ENCODE results near the gene JOSD1. TPM values are rescaled to one million over a fixed set of nuclear protein-coding genes. Genes with fewer than 3 reads are reported as not detected.

JOSD1 gene
- total and polyA plus RNA-seq, 7 experiments from 2014 or later = 7.4 to 175 (median 65.7) TPM

GRCh38 chr22:38720350-38720749 is 19.6 kb upstream of the JOSD1 start:
- H3K9me3 Mint-ChIP-seq = peaks cover 0 to 2% (median 0%) of the 10 kb centered on the region in 11 donors
- POLR2A ChIA-PET = interaction anchor here (0.6 kb wide), 2 partner anchors 15 to 60 kb away, joined by 3 read pairs; no protein-coding TSS in a partner anchor
- ATAC-seq = no peak
- intact Hi-C loops (cut with micrococcal nuclease) = no loop called here
- Histone ChIP-seq H3K4me1 (ENCODE audit: control insufficient read depth in 2 of 2, insufficient read depth in 2 of 2, low read length in 2 of 2) (no peaks in the 10 kb centered on the region), H3K4me3 (ENCODE audit: low read length) (no peak overlapping the region), H3K36me3 (ENCODE audit: control insufficient read depth in 2 of 3, insufficient read depth in 3 of 3, low read length in 3 of 3) (peaks cover 9 to 85% (median 18%) of the 10 kb centered on the region in 3 experiments), H3K27ac (ENCODE audit: low read depth, low read length) (no peak overlapping the region), H3K27me3 (ENCODE audit: control insufficient read depth in 2 of 2, insufficient read depth in 2 of 2, low read length in 2 of 2) (no peaks in the 10 kb centered on the region), H3K9me3 (ENCODE audit: control insufficient read depth in 2 of 3, low read length in 3 of 3) (no peaks in the 10 kb centered on the region)
- DNase-seq = no peak
- no peak overlapping the region for H3K27ac Mint-ChIP-seq
- H3K4me3 Mint-ChIP-seq = no peak overlapping the region
- CTCF ChIA-PET = interaction anchor here (0.6 kb wide), 1 partner anchor 667 kb away, joined by 3 read pairs; no protein-coding TSS in a partner anchor
- H3K36me3 Mint-ChIP-seq = peaks cover 17 to 46% (median 23%) of the 10 kb centered on the region in 5 donors
- H3K27me3 Mint-ChIP-seq = no peaks in the 10 kb centered on the region
- peaks cover 8 to 31% (median 13%) of the 10 kb centered on the region in 7 donors for H3K4me1 Mint-ChIP-seq

GRCh38 chr22:38719196-38719595 is 18.5 kb upstream of the JOSD1 start:
- POLR2A ChIA-PET = no interaction called here

DNA sequence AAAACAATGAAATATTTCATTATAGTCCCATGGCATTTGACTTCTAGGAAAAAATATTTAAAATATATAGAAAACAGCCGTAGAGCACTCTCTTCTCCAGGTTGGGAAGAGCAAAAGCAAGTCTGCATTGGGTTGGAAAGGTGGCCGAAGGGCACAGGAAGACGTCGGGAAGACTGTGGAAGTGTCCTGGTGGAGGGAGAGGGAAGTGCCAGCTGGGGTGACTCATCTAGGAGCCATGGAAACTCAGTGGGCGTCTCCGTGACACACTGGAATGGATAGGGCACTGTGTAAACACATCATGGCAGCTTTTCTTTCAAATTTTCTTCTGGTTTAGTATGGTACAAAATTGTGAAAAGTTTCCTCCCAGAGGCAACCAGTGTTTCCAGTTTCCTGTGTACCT is 17.7 kb upstream of the JOSD1 start:
- no peaks in the 10 kb centered on the region for H3K27me3 ChIP-seq (ENCODE audit: control insufficient read depth in 2 of 2, insufficient read depth in 2 of 2, low read length in 2 of 2)
- H3K27ac Mint-ChIP-seq = peak overlapping the region in 4 of 9 donors; percentile 1 to 41 (median 27)
- H3K4me3 ChIP-seq (ENCODE audit: low read length) = no peak overlapping the region
- no peak overlapping the region for H3K4me3 Mint-ChIP-seq
- peaks cover 10 to 33% (median 16%) of the 10 kb centered on the region in 5 donors for H3K36me3 Mint-ChIP-seq
- H3K9me3 ChIP-seq (ENCODE audit: control insufficient read depth in 2 of 3, low read length in 3 of 3) = no peaks in the 10 kb centered on the region
- CTCF ChIA-PET = no interaction called here
- H3K9me3 Mint-ChIP-seq = peaks cover 0 to 2% (median 0%) of the 10 kb centered on the region in 11 donors
- intact Hi-C loops (cut with micrococcal nuclease) = no loop called here
- H3K4me1 ChIP-seq (ENCODE audit: control insufficient read depth in 2 of 2, insufficient read depth in 2 of 2, low read length in 2 of 2) = peaks cover 0 to 5% of the 10 kb centered on the region in 2 donors
- DNase-seq (no peak), ATAC-seq (peak; percentile 21)
- POLR2A ChIA-PET = interaction anchor here (1.1 to 1.5 kb wide), 2 partner anchors 11 to 14 kb away, joined by 3 to 4 read pairs; no protein-coding TSS in a partner anchor
- peaks cover 19 to 40% (median 25%) of the 10 kb centered on the region in 7 donors for H3K4me1 Mint-ChIP-seq
- no peak overlapping the region for H3K27ac ChIP-seq (ENCODE audit: low read depth, low read length)
- no peaks in the 10 kb centered on the region for H3K27me3 Mint-ChIP-seq
- peaks cover 9 to 70% (median 11%) of the 10 kb centered on the region in 3 experiments for H3K36me3 ChIP-seq (ENCODE audit: control insufficient read depth in 2 of 3, insufficient read depth in 3 of 3, low read length in 3 of 3)

More at GRCh38 chr22:38719196-38719595, 18.5 kb upstream of the JOSD1 start:
- Histone ChIP-seq H3K4me3 (ENCODE audit: low read length) (no peak overlapping the region), H3K36me3 (ENCODE audit: control insufficient read depth in 2 of 3, insufficient read depth in 3 of 3, low read length in 3 of 3) (peaks cover 9 to 78% (median 13%) of the 10 kb centered on the region in 3 experiments), H3K27ac (ENCODE audit: low read depth, low read length) (no peak overlapping the region), H3K27me3 (ENCODE audit: control insufficient read depth in 2 of 2, insufficient read depth in 2 of 2, low read length in 2 of 2) (no peaks in the 10 kb centered on the region), H3K9me3 (ENCODE audit: control insufficient read depth in 2 of 3, low read length in 3 of 3) (no peaks in the 10 kb centered on the region), H3K4me1 (ENCODE audit: control insufficient read depth in 2 of 2, insufficient read depth in 2 of 2, low read length in 2 of 2) (no peaks in the 10 kb centered on the region)
- no peak overlapping the region for H3K4me3 Mint-ChIP-seq
- H3K36me3 Mint-ChIP-seq = peaks cover 10 to 38% (median 16%) of the 10 kb centered on the region in 5 donors
- ATAC-seq (no peak), DNase-seq (no peak)
- peaks cover 12 to 32% (median 17%) of the 10 kb centered on the region in 7 donors for H3K4me1 Mint-ChIP-seq
- no peaks in the 10 kb centered on the region for H3K27me3 Mint-ChIP-seq
- no peak overlapping the region for H3K27ac Mint-ChIP-seq
- H3K9me3 Mint-ChIP-seq = peaks cover 0 to 2% (median 0%) of the 10 kb centered on the region in 11 donors
- CTCF ChIA-PET = no interaction called here
- intact Hi-C loops (cut with micrococcal nuclease) = no loop called here

DNA sequence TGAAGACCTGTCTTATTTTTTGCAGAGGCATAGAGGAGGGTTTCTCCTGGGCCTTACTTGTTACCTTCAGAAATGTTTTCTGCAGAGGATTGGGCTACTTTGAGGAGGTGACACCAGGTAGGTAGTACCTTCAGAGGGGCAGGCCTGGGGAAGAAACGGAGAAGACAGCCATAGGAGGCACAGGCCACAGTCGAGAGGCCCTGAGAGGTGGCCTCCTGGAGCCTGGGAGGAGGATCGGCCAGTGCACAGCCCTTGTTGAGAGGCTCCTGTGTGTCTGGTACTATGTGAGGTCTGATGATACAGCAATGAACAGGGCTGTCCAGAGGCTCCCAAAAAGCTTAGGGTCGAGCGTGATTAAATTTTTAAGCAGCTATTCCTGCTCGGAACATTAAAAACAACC is 16.5 kb upstream of the JOSD1 start:
- peaks cover 5% of the 10 kb centered on the region in 2 donors for H3K4me1 ChIP-seq (ENCODE audit: control insufficient read depth in 2 of 2, insufficient read depth in 2 of 2, low read length in 2 of 2)
- H3K27ac ChIP-seq (ENCODE audit: low read depth, low read length) = no peak overlapping the region
- H3K9me3 ChIP-seq (ENCODE audit: control insufficient read depth in 2 of 3, low read length in 3 of 3) = no peaks in the 10 kb centered on the region
- Mint-ChIP-seq H3K27me3 (no peaks in the 10 kb centered on the region), H3K36me3 (peaks cover 11 to 32% (median 13%) of the 10 kb centered on the region in 5 donors), H3K4me1 (peaks cover 26 to 51% (median 37%) of the 10 kb centered on the region in 7 donors), H3K4me3 (no peak overlapping the region), H3K27ac (peak overlapping the region in 4 of 9 donors; percentile 22 to 65 (median 35)), H3K9me3 (peaks cover 0 to 2% (median 0%) of the 10 kb centered on the region in 11 donors)
- ATAC-seq (no peak), DNase-seq (no peak)
- ChIA-PET POLR2A (interaction anchor here (1.0 to 1.5 kb wide), 2 partner anchors 12 to 15 kb away, joined by 4 to 5 read pairs; no protein-coding TSS in a partner anchor), CTCF (interaction anchor here (1.2 kb wide), 1 partner anchor 15 kb away, joined by 3 read pairs; no protein-coding TSS in a partner anchor)
- H3K27me3 ChIP-seq (ENCODE audit: control insufficient read depth in 2 of 2, insufficient read depth in 2 of 2, low read length in 2 of 2) = no peaks in the 10 kb centered on the region
- intact Hi-C loops (cut with micrococcal nuclease) = no loop called here
- H3K36me3 ChIP-seq (ENCODE audit: control insufficient read depth in 2 of 3, insufficient read depth in 3 of 3, low read length in 3 of 3) = peaks cover 2 to 58% (median 11%) of the 10 kb centered on the region in 3 experiments
- no peak overlapping the region for H3K4me3 ChIP-seq (ENCODE audit: low read length)

- Mint-ChIP-seq H3K4me1 (peaks cover 30 to 55% (median 41%) of the 10 kb centered on the region in 7 donors), H3K27me3 (no peaks in the 10 kb centered on the region), H3K4me3 (no peak overlapping the region), H3K36me3 (peaks cover 11 to 32% (median 14%) of the 10 kb centered on the region in 5 donors), H3K9me3 (peaks cover 0 to 2% (median 0%) of the 10 kb centered on the region in 11 donors), H3K27ac (peak overlapping the region in 4 of 9 donors; percentile 20 to 65 (median 32))
- DNase-seq (no peak), ATAC-seq (no peak)
- ChIA-PET POLR2A (interaction anchor here (1.0 kb wide), 1 partner anchor 13 kb away, joined by 5 read pairs; no protein-coding TSS in a partner anchor), CTCF (interaction anchor here (1.2 kb wide), 1 partner anchor 16 kb away, joined by 3 read pairs; no protein-coding TSS in a partner anchor)
- no peak overlapping the region for H3K4me3 ChIP-seq (ENCODE audit: low read length)
- H3K27ac ChIP-seq (ENCODE audit: low read depth, low read length) = no peak overlapping the region
- intact Hi-C loops (cut with micrococcal nuclease) = no loop called here
- peaks cover 0 to 55% (median 11%) of the 10 kb centered on the region in 3 experiments for H3K36me3 ChIP-seq (ENCODE audit: control insufficient read depth in 2 of 3, insufficient read depth in 3 of 3, low read length in 3 of 3)
- no peaks in the 10 kb centered on the region for H3K27me3 ChIP-seq (ENCODE audit: control insufficient read depth in 2 of 2, insufficient read depth in 2 of 2, low read length in 2 of 2)
- H3K9me3 ChIP-seq (ENCODE audit: control insufficient read depth in 2 of 3, low read length in 3 of 3) = no peaks in the 10 kb centered on the region
- H3K4me1 ChIP-seq (ENCODE audit: control insufficient read depth in 2 of 2, insufficient read depth in 2 of 2, low read length in 2 of 2) = peaks cover 5% of the 10 kb centered on the region in 2 donors
These were observed 16.1 kb upstream of the JOSD1 start for GRCh38 chr22:38716826-38717225.

DNA sequence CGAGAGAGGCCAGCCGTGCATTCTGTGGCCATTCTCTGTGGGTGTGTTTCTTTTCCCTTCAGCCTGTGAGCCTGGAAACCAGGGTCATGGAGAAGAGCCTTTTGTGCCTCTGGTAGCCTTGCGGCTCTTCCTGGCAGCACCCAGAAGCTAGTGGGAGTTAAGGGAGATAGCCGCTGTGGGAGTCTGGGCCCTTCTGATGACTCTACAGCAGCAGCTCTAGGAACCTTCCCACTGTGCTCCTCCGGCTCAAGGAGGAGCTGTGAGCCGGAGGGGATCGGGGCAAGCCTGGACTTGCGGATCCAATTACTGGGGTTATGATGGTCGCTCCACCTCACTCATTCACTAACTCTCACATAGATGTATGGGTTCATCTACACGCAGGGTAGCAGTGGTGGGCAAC is 15.5 kb upstream of the JOSD1 start:
- no peak overlapping the region for H3K4me3 Mint-ChIP-seq

More for the DNA sequence above, 15.5 kb upstream of the JOSD1 start:
- intact Hi-C loops (cut with micrococcal nuclease) = no loop called here
- Histone ChIP-seq H3K9me3 (ENCODE audit: control insufficient read depth in 2 of 3, low read length in 3 of 3) (no peaks in the 10 kb centered on the region), H3K4me1 (ENCODE audit: control insufficient read depth in 2 of 2, insufficient read depth in 2 of 2, low read length in 2 of 2) (peaks cover 5% of the 10 kb centered on the region in 2 donors), H3K27me3 (ENCODE audit: control insufficient read depth in 2 of 2, insufficient read depth in 2 of 2, low read length in 2 of 2) (no peaks in the 10 kb centered on the region), H3K36me3 (ENCODE audit: control insufficient read depth in 2 of 3, insufficient read depth in 3 of 3, low read length in 3 of 3) (peaks cover 0 to 49% (median 11%) of the 10 kb centered on the region in 3 experiments), H3K4me3 (ENCODE audit: low read length) (no peak overlapping the region), H3K27ac (ENCODE audit: low read depth, low read length) (no peak overlapping the region)
- ChIA-PET POLR2A (interaction anchor here (1.2 kb wide), 1 partner anchor 16 kb away, joined by 3 read pairs; no protein-coding TSS in a partner anchor), CTCF (no interaction called here)
- peaks cover 30 to 54% (median 44%) of the 10 kb centered on the region in 7 donors for H3K4me1 Mint-ChIP-seq
- no peaks in the 10 kb centered on the region for H3K27me3 Mint-ChIP-seq
- no peak for ATAC-seq
- DNase-seq = no peak
- H3K36me3 Mint-ChIP-seq = peaks cover 6 to 28% (median 11%) of the 10 kb centered on the region in 5 donors
- H3K9me3 Mint-ChIP-seq = peaks cover 0 to 2% (median 0%) of the 10 kb centered on the region in 11 donors
- H3K27ac Mint-ChIP-seq = peak overlapping the region in 2 of 9 donors; percentile 32 to 39

Data from naive thymus-derived CD4-positive, alpha-beta T cell (primary cell).